ACC112 (cell line): ENCODE results near the gene PLA2G1B.

Source experiments
- H2AFZ ChIP-seq: fragments of 200-600 bp; sonication (generic); one replicate; pipeline ENCODE4 v1.6.0; 2017; ENCODE audit warnings: antibody characterized with exemption, low read length; ENCODE audit not compliant: unreplicated experiment
- H3K27ac ChIP-seq: fragments of 200-600 bp; sonication (generic); 2 replicates; pipeline ENCODE4 v1.5.1; 2014; ENCODE audit warnings: low read depth, mild to moderate bottlenecking, antibody characterized with exemption, low read length, moderate library complexity
- H3K27me3 ChIP-seq: fragments of 200-600 bp; sonication (generic); 2 replicates; pipeline ENCODE4 v1.6.1; 2014; ENCODE audit warnings: mild to moderate bottlenecking, antibody characterized with exemption, low read length, moderate library complexity, mixed read lengths; ENCODE audit not compliant: insufficient read depth
- H3K36me3 ChIP-seq: fragments of 200-600 bp; sonication (generic); 2 replicates; pipeline ENCODE4 v1.6.1; 2016; ENCODE audit warnings: mild to moderate bottlenecking, antibody characterized with exemption, low read length, moderate library complexity, mixed read lengths; ENCODE audit not compliant: insufficient read depth
- H3K4me1 ChIP-seq: fragments of 200-600 bp; sonication (generic); one replicate; pipeline ENCODE4 v1.6.1; 2016; ENCODE audit warnings: low read length, mixed read lengths; ENCODE audit not compliant: insufficient read depth, unreplicated experiment, control insufficient read depth
- H3K4me3 ChIP-seq: fragments of 200-600 bp; sonication (generic); 2 replicates; pipeline ENCODE4 v1.5.1; 2014; ENCODE audit warnings: mild to moderate bottlenecking, low read depth, low read length
- H3K79me2 ChIP-seq: fragments of 200-600 bp; sonication (generic); one replicate; pipeline ENCODE4 v1.6.0; 2016; ENCODE audit warnings: low read length; ENCODE audit not compliant: control insufficient read depth, unreplicated experiment, insufficient read depth

PLA2G1B gene

GRCh38 chr12:120286768-120287490 lies 40.6 kb downstream of the PLA2G1B start:
- Histone ChIP-seq H3K79me2 (no peaks in the 10 kb centered on the region), H3K36me3 (no peaks in the 10 kb centered on the region), H2AFZ (no peak overlapping the region), H3K27ac (no peak overlapping the region), H3K4me1 (peaks cover 4% of the 10 kb centered on the region), H3K27me3 (no peaks in the 10 kb centered on the region), H3K4me3 (no peak overlapping the region)

- H3K4me1 ChIP-seq: no peaks in the 10 kb centered on the region
- H3K79me2 ChIP-seq: no peaks in the 10 kb centered on the region
- H3K4me3 ChIP-seq: no peak overlapping the region
- H2AFZ ChIP-seq: no peak overlapping the region
- H3K27ac ChIP-seq: no peak overlapping the region
- H3K36me3 ChIP-seq: no peaks in the 10 kb centered on the region
- no peaks in the 10 kb centered on the region for H3K27me3 ChIP-seq
These were observed 43.2 kb downstream of the PLA2G1B start for GRCh38 chr12:120284381-120284780.

- no peaks in the 10 kb centered on the region for H3K36me3 ChIP-seq
- H3K4me1 ChIP-seq: no peaks in the 10 kb centered on the region
- no peak overlapping the region for H3K27ac ChIP-seq
- H3K27me3 ChIP-seq: no peaks in the 10 kb centered on the region
- H2AFZ ChIP-seq: no peak overlapping the region
- no peaks in the 10 kb centered on the region for H3K79me2 ChIP-seq
- no peak overlapping the region for H3K4me3 ChIP-seq
These were observed 44.3 kb downstream of the PLA2G1B start for GRCh38 chr12:120283318-120283717.

DNA sequence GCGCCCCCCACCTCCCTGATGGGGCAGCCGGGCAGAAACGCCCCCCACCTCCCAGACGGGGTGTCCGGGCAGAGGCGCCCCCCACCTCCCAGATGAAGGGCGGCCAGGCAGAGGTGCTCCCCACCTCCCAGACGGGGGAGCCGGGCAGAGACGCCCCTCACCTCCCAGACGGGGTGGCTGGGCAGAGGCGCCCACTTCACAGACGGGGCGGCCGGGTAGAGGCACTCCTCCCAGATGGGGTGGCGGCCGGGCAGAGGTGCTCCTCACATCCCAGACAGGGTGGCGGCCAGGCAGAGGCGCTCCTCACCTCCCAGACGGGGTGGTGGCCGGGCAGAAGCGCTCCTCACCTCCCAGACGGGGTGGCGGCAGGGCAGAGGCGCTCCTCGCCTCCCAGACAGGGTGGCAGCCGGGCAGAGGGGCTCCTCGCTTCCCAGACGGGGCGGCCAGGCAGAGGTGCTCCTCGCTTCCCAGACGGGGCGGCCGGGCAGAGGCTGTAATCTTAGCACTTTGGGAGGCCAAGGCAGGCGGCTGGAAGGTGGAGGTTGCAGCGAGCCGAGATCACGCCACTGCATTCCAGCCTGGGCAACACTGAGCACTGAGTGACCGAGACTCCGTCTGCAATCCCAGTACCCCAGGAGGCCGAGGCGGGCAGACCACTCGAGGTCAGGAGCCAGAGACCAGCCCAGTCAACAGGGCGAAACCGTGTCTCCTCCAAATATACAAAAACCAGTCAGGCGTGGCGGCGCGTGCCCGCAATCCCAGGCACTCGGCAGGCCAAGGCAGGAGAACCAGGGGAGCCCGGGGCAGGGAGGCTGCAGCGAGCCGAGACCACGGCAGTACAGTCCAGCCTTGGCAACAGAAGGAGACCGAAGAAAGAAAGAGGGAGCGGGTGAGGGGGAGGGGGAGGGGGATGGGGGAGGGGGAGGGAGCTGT lies 49.2 kb downstream of the PLA2G1B start:
- Histone ChIP-seq H3K79me2 (no peaks in the 10 kb centered on the region), H3K4me1 (no peaks in the 10 kb centered on the region), H3K4me3 (no peak overlapping the region), H3K27ac (no peak overlapping the region), H2AFZ (no peak overlapping the region), H3K27me3 (no peaks in the 10 kb centered on the region), H3K36me3 (no peaks in the 10 kb centered on the region)

DNA sequence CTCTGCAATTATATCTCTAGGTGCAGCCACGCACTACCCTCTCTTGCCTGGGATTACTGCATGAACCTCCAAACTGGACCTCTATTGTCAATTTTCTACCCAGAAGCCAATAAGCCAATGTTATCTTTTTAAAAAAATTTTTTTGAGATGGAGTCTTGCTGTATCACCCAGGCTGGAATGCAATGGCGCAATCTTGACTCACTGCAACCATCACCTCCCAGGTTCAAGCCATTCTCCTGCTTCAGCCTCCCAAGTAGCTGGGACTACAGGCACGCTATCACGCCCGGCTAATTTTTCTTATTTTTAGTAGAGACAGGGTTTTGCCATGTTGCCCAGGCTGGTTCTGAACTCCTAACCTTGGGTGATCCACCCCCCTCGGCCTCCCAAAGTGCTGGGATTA lies 50.8 kb downstream of the PLA2G1B start:
- no peak overlapping the region for H2AFZ ChIP-seq
- H3K27ac ChIP-seq: no peak overlapping the region
- H3K79me2 ChIP-seq: no peaks in the 10 kb centered on the region
- H3K27me3 ChIP-seq: no peaks in the 10 kb centered on the region
- H3K4me3 ChIP-seq: no peak overlapping the region
- H3K36me3 ChIP-seq: no peaks in the 10 kb centered on the region
- no peaks in the 10 kb centered on the region for H3K4me1 ChIP-seq
